ENCODE results near the gene AKT1. TPM values are rescaled to one million over a fixed set of nuclear protein-coding genes. Genes with fewer than 3 reads are reported as not detected.

Gene AKT1
- total and polyA plus RNA-seq, 4 donors = 30.6 to 192 (median 58.7) TPM

- peak overlapping the region in 1 of 2 donors; percentile 94 for H3K9ac ChIP-seq (ENCODE audit: low read depth in 1 of 2, low read length in 2 of 2)
- H3K27me3 ChIP-seq (ENCODE audit: control insufficient read depth in 4 of 4, insufficient read depth in 4 of 4, low read length in 3 of 4) = no peaks in the 10 kb centered on the region
- H3K4me1 ChIP-seq (ENCODE audit: control insufficient read depth in 4 of 4, insufficient read depth in 4 of 4, low read length in 3 of 4) = peaks cover 5 to 34% (median 18%) of the 10 kb centered on the region in 4 donors
- peak overlapping the region in 2 of 3 donors; percentile 54 to 68 for H3K4me3 ChIP-seq (ENCODE audit: low read depth in 1 of 3, low read length in 3 of 3)
- H3K9me3 ChIP-seq (ENCODE audit: control insufficient read depth in 4 of 4, low read length in 3 of 4) = no peaks in the 10 kb centered on the region
- TF ChIP-seq RAD21 (IDR thresholded peaks at IDR 0.05) (peak; percentile 32 to 41), GABPA (IDR thresholded peaks at IDR 0.05 in 1 of 2, conservative IDR thresholded peaks at IDR 0.05 in 1 of 2) (peak in 1 of 2 donors; percentile 28), MAX (IDR thresholded peaks at IDR 0.05) (no peak), CTCF (IDR thresholded peaks at IDR 0.05; ENCODE audit: low read depth, low read length, missing input control) (no peak), YY1 (IDR thresholded peaks at IDR 0.05) (peak; percentile 79), HNF4G (IDR thresholded peaks at IDR 0.05) (no peak), ZBTB33 (IDR thresholded peaks at IDR 0.05) (no peak), TAF1 (conservative IDR thresholded peaks at IDR 0.05) (no peak), SP1 (IDR thresholded peaks at IDR 0.05) (peak; percentile 91), NR2F2 (IDR thresholded peaks at IDR 0.05) (peak; percentile 69), ATF3 (IDR thresholded peaks at IDR 0.05) (no peak), FOXA1 (IDR thresholded peaks at IDR 0.05) (peak; percentile 66), EGR1 (IDR thresholded peaks at IDR 0.05; ENCODE audit: low read depth in 2 of 2) (peak in 1 of 2 donors; percentile 9), RXRA (IDR thresholded peaks at IDR 0.05) (peak; percentile 80 to 88), REST (IDR thresholded peaks at IDR 0.05) (peak; percentile 94), HNF4A (conservative IDR thresholded peaks at IDR 0.05) (peak in 1 of 2 donors; percentile 51), JUND (IDR thresholded peaks at IDR 0.05) (peak in 1 of 2 donors; percentile 31), FOXA2 (IDR thresholded peaks at IDR 0.05) (peak; percentile 72)
- WGBS = 29% methylated on average over 15 of the region's 15 CpGs
- H3K27ac ChIP-seq (ENCODE audit: low read depth in 1 of 2, low read length in 2 of 2) = peak overlapping the region; percentile 44 to 79
- H3K36me3 ChIP-seq (ENCODE audit: control insufficient read depth in 4 of 4, insufficient read depth in 3 of 4, low read depth in 1 of 4, low read length in 3 of 4) = peaks cover 3 to 16% (median 12%) of the 10 kb centered on the region in 4 donors
- DNase-seq (ENCODE audit: low spot score) = no peak
Observed at GRCh38 chr14:104766863-104767633, 28.5 kb downstream of the AKT1 start.

Data from liver (tissue), 9 donors.